K562 (cell line): ENCODE results near the gene TRIM69. TPM values are rescaled to one million over a fixed set of nuclear protein-coding genes. Genes with fewer than 3 reads are reported as not detected.

Source experiments
- CEBPG ChIP-seq, 3 experiments: fragments of 200-800 bp in 1 of 3; sonication (Bioruptor generic) in 1 of 3; sonication (generic) in 1 of 3; formaldehyde crosslinking in 1 of 3; IDR thresholded peaks in 2 of 3; conservative IDR thresholded peaks in 1 of 3; 2 replicates each; pipeline versions ENCODE4 v1.6.1 to v1.8.0; 2016 to 2022; ENCODE audit warnings: missing compliant biosample characterization in 2 of 3, missing genetic modification characterization in 2 of 3, mild to moderate bottlenecking in 1 of 3, missing genetic modification reagents in 1 of 3
- CREM ChIP-seq: IDR thresholded peaks from 2 replicates; pipeline ENCODE4 v1.6.1; 2014; ENCODE audit warnings: antibody characterized with exemption, low read depth
- ELF4 ChIP-seq: fragments of 450-650 bp; formaldehyde crosslinking; IDR thresholded peaks from 2 replicates; pipeline ENCODE4 v1.4.0; 2022; ENCODE audit warnings: missing genetic modification characterization
- GTF3C2 ChIP-seq: IDR thresholded peaks from 3 replicates; pipeline ENCODE4 v1.6.1; 2011; ENCODE audit warnings: borderline replicate concordance, mild to moderate bottlenecking, moderate library complexity; ENCODE audit not compliant: insufficient read length; ENCODE audit errors: extremely low read depth
- LCOR ChIP-seq: sonication (generic); formaldehyde crosslinking; IDR thresholded peaks from 2 replicates; pipeline ENCODE4 v1.8.0; 2022; ENCODE audit warnings: mild to moderate bottlenecking, missing genetic modification reagents
- NR2C2 ChIP-seq, 2 experiments: fragments of 200-800 bp in 1 of 2; sonication (Bioruptor generic) in 1 of 2; sonication (generic) in 1 of 2; formaldehyde crosslinking in 1 of 2; IDR thresholded peaks; 2 replicates each; pipeline versions ENCODE4 v1.6.1 to v1.8.0; 2016 to 2022; ENCODE audit warnings: mild to moderate bottlenecking in 1 of 2, missing compliant biosample characterization in 1 of 2, missing genetic modification characterization in 1 of 2, missing genetic modification reagents in 1 of 2
- POLR2B ChIP-seq: fragments of 450-650 bp; IDR thresholded peaks from 2 replicates; pipeline ENCODE4 v1.6.1; 2018; ENCODE audit warnings: low read depth; ENCODE audit not compliant: partially characterized antibody
- PTBP1 ChIP-seq: fragments of 200-400 bp; formaldehyde crosslinking; IDR thresholded peaks from 2 replicates; pipeline ENCODE4 v1.6.1; 2017; ENCODE audit warnings: low read depth, low read length
- SMARCC2 ChIP-seq: fragments of 450-650 bp; IDR thresholded peaks from 2 replicates; pipeline ENCODE4 v1.6.1; 2017; ENCODE audit warnings: antibody characterized with exemption, moderate library complexity, mild to moderate bottlenecking, low read depth
- SNIP1 ChIP-seq: fragments of 450-650 bp; IDR thresholded peaks from 2 replicates; pipeline ENCODE4 v1.7.1; 2017; ENCODE audit warnings: low read depth, mild to moderate bottlenecking
- SRSF1 ChIP-seq: fragments of 200-400 bp; formaldehyde crosslinking; IDR thresholded peaks from 2 replicates; pipeline ENCODE4 v1.6.1; 2017; ENCODE audit warnings: mild to moderate bottlenecking, low read depth, low read length, moderate library complexity
- TEAD1 ChIP-seq, 2 experiments: fragments of 450-650 bp in 1 of 2; sonication (generic) in 1 of 2; formaldehyde crosslinking; IDR thresholded peaks; 2 replicates each; pipeline versions ENCODE4 v1.4.0 to v1.8.0; 2020 to 2022; ENCODE audit warnings: mild to moderate bottlenecking in 2 of 2, missing genetic modification reagents in 1 of 2
- ZFX ChIP-seq: sonication (generic); formaldehyde crosslinking; IDR thresholded peaks from 2 replicates; pipeline ENCODE4 v1.8.0; 2022; ENCODE audit warnings: mild to moderate bottlenecking, missing genetic modification reagents, moderate library complexity
- ZNF280A ChIP-seq: fragments of 450-650 bp; IDR thresholded peaks from 2 replicates; pipeline ENCODE4 v1.6.1; 2018; ENCODE audit warnings: mild to moderate bottlenecking, low read depth; ENCODE audit not compliant: partially characterized antibody
- ZNF583 ChIP-seq: fragments of 250-450 bp; sonication (Bioruptor Pico); IDR thresholded peaks from 2 replicates; pipeline ENCODE4 v1.4.0; 2020
- polyA plus RNA-seq, 8 experiments: library from polyadenylated mRNA; depleted of rRNA in 4 of 8; stranded (reverse) in 5 of 8; unstranded in 3 of 8; fragments of >200 nt; fragmentation: Nextera tagmentation in 2 of 8; fragmentation: Illumina TruSeq in 1 of 8; extraction: Ambion mirVana in 2 of 8; extraction: Trizol in 1 of 8; gene quantifications; 2 replicates each; pipeline versions ENCODE4 v1.2.1 to v1.2.3, GENCODE V29; 2011 to 2014; ENCODE audit warnings: inconsistent platforms in 1 of 8, missing spikeins in 1 of 8
- total RNA-seq, 7 experiments: library from RNA; depleted of rRNA in 6 of 7; stranded (reverse); fragments of >200 nt in 6 of 7; fragmentation: Illumina TruSeq in 2 of 7; extraction: Trizol in 2 of 7; gene quantifications; 2 replicates each; pipeline versions ENCODE4 v1.2.1 to v1.2.3, GENCODE V29; 2011 to 2021; ENCODE audit warnings: low replicate concordance in 1 of 7
- TF ChIP-seq, protein P1 (sequence below): fragments of 450-650 bp; formaldehyde crosslinking; IDR thresholded peaks from 2 replicates; pipeline ENCODE4 v1.4.0; 2020; ENCODE audit warnings: mild to moderate bottlenecking, moderate library complexity
- TF ChIP-seq, protein P2 (sequence below): fragments of 450-650 bp; formaldehyde crosslinking; IDR thresholded peaks from 2 replicates; pipeline ENCODE4 v1.4.0; 2022; ENCODE audit warnings: mild to moderate bottlenecking, moderate library complexity
- TF ChIP-seq, protein P3 (sequence below): fragments of 450-650 bp; IDR thresholded peaks from 2 replicates; pipeline ENCODE4 v1.6.1; 2014; ENCODE audit warnings: low read depth, mild to moderate bottlenecking, moderate library complexity, borderline replicate concordance

Gene TRIM69
- total and polyA plus RNA-seq, 9 of the 15 experiments (the other 6 are each of a cell fraction or from before 2014, with no cell fraction given), result 1.0 to 4.3 (median 2.3) TPM

- TF ChIP-seq POLR2B (no peak), ZNF583 (CRISPR knock-in tag) (no peak), ZNF280A (no peak), SRSF1 (no peak), CREM (peak; percentile 15; the same call in 1 of the 2 replicates), ELF4 (no peak), PTBP1 (no peak), SMARCC2 (0 out of 2 replicates have a peak, but pooled peaks have one; percentile 16), CEBPG (CRISPR knock-in tag; IDR thresholded peaks at IDR 0.05) (no peak), CEBPG (tag; conservative IDR thresholded peaks at IDR 0.05 in 1 of 2, IDR thresholded peaks at IDR 0.05 in 1 of 2) (no peak), NR2C2 (CRISPR knock-in tag; IDR thresholded peaks at IDR 0.05) (no peak), NR2C2 (tag; IDR thresholded peaks at IDR 0.05) (peak; percentile 45; the same call in 1 of the 2 replicates), TEAD1 (CRISPR knock-in tag; IDR thresholded peaks at IDR 0.05) (no peak; a peak in 1 of 4 replicates), ZFX (CRISPR knock-in tag) (0 out of 2 replicates have a peak, but pooled peaks have one; percentile 5), LCOR (CRISPR knock-in tag) (0 out of 2 replicates have a peak, but pooled peaks have one; percentile 22), SNIP1 (no peak), GTF3C2 (no peak)
- TF ChIP-seq, protein P1, sequence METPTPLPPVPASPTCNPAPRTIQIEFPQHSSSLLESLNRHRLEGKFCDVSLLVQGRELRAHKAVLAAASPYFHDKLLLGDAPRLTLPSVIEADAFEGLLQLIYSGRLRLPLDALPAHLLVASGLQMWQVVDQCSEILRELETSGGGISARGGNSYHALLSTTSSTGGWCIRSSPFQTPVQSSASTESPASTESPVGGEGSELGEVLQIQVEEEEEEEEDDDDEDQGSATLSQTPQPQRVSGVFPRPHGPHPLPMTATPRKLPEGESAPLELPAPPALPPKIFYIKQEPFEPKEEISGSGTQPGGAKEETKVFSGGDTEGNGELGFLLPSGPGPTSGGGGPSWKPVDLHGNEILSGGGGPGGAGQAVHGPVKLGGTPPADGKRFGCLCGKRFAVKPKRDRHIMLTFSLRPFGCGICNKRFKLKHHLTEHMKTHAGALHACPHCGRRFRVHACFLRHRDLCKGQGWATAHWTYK (CRISPR knock-in tag), result no peak
- TF ChIP-seq, protein P2, sequence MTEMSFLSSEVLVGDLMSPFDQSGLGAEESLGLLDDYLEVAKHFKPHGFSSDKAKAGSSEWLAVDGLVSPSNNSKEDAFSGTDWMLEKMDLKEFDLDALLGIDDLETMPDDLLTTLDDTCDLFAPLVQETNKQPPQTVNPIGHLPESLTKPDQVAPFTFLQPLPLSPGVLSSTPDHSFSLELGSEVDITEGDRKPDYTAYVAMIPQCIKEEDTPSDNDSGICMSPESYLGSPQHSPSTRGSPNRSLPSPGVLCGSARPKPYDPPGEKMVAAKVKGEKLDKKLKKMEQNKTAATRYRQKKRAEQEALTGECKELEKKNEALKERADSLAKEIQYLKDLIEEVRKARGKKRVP (CRISPR knock-in tag), result no peak
- TF ChIP-seq, protein P3, sequence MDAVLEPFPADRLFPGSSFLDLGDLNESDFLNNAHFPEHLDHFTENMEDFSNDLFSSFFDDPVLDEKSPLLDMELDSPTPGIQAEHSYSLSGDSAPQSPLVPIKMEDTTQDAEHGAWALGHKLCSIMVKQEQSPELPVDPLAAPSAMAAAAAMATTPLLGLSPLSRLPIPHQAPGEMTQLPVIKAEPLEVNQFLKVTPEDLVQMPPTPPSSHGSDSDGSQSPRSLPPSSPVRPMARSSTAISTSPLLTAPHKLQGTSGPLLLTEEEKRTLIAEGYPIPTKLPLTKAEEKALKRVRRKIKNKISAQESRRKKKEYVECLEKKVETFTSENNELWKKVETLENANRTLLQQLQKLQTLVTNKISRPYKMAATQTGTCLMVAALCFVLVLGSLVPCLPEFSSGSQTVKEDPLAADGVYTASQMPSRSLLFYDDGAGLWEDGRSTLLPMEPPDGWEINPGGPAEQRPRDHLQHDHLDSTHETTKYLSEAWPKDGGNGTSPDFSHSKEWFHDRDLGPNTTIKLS, result no peak
Observed at GRCh38 chr15:44781128-44781810, 44.9 kb downstream of the TRIM69 start (continued).
